Activated CD8-positive, alpha-beta T cell treated with anti-CD3 and anti-CD28 coated beads for 36 hours (primary cell): ENCODE measurements around the gene TMEM81. TPM values are rescaled to one million over a fixed set of nuclear protein-coding genes. Genes with fewer than 3 reads are reported as not detected.

Experiments used
- ATAC-seq: fragments of 200-7000 bp; cut with Tn5 transposase; one replicate; pipeline ENCODE4 v1.10.0; 2021; ENCODE audit warnings: mild to moderate bottlenecking, moderate library complexity
- CTCF ChIA-PET: fragments of 350-600 bp; sonication (Branson Sonifier 250); formaldehyde crosslinking; loops from one replicate; lab custom pipeline; 2021; ENCODE audit warnings: antibody characterized with exemption; lab: Charles Lee
- POLR2A ChIA-PET: fragments of 350-600 bp; sonication (Branson Sonifier 250); formaldehyde crosslinking; loops from one replicate; lab custom pipeline; 2021; ENCODE audit warnings: antibody characterized with exemption; lab: Charles Lee
- DNase-seq: peaks from one replicate; pipeline ENCODE4 v3.0.0-alpha.2; 2020
- H3K27ac Mint-ChIP-seq: one replicate; pipeline ENCODE4 v1.8.0; 2021; ENCODE audit warnings: mild to moderate bottlenecking, mixed read lengths
- H3K27me3 Mint-ChIP-seq: one replicate; pipeline ENCODE4 v1.8.0; 2021; ENCODE audit warnings: mixed read lengths
- H3K36me3 Mint-ChIP-seq: one replicate; pipeline ENCODE4 v1.8.0; 2021; ENCODE audit warnings: low read depth, mixed read lengths
- H3K4me1 Mint-ChIP-seq: one replicate; pipeline ENCODE4 v1.8.0; 2021; ENCODE audit warnings: low read depth, mixed read lengths
- H3K4me3 Mint-ChIP-seq: one replicate; pipeline ENCODE4 v1.8.0; 2021; ENCODE audit warnings: mild to moderate bottlenecking, moderate library complexity, mixed read lengths
- H3K9me3 Mint-ChIP-seq: one replicate; pipeline ENCODE4 v1.8.0; 2021; ENCODE audit warnings: mixed read lengths
- CTCF ChIP-seq: fragments of 200-600 bp; IDR thresholded peaks from one replicate; pipeline ENCODE4 v1.8.0; 2022; ENCODE audit warnings: antibody characterized with exemption, mild to moderate bottlenecking
- intact Hi-C: fragments of 100-400 bp; cut with micrococcal nuclease; formaldehyde crosslinking; loops from one replicate; pipeline ENCODE4 v1.10.0; 2022
- total RNA-seq, 2 experiments: library from RNA; stranded (reverse); gene quantifications; one replicate each; pipeline ENCODE4 v1.2.3, GENCODE V29; 2021

The TMEM81 gene
- total RNA-seq, 2 experiments from 2014 or later: 2.5 to 2.6 TPM

GRCh38 chr1:205111354-205111753, 27.1 kb upstream of the TMEM81 start:
- ChIA-PET POLR2A (interaction anchor here (5.6 kb wide), 1 partner anchor 10 kb away, joined by 23 read pairs; the partner anchor contains the start of gene RBBP5), CTCF (interaction anchor here (5.0 kb wide), 1 partner anchor 30 kb away, joined by 16 read pairs; no protein-coding TSS in a partner anchor)
- TF ChIP-seq CTCF: no peak
- H3K4me1 Mint-ChIP-seq: peaks cover 14% of the 10 kb centered on the region
- H3K27ac Mint-ChIP-seq: no peak overlapping the region
- H3K9me3 Mint-ChIP-seq: no peaks in the 10 kb centered on the region
- intact Hi-C loops: no loop called here
- peaks cover 23% of the 10 kb centered on the region for H3K36me3 Mint-ChIP-seq
- H3K4me3 Mint-ChIP-seq: no peak overlapping the region
- DNase-seq (no peak), ATAC-seq (no peak)
- H3K27me3 Mint-ChIP-seq: no peaks in the 10 kb centered on the region

GRCh38 chr1:205109711-205110110, 25.5 kb upstream of the TMEM81 start:
- no peak overlapping the region for H3K27ac Mint-ChIP-seq
- ATAC-seq (no peak), DNase-seq (no peak)
- peaks cover 9% of the 10 kb centered on the region for H3K4me1 Mint-ChIP-seq
- H3K4me3 Mint-ChIP-seq: no peak overlapping the region
- POLR2A ChIA-PET: interaction anchor here (0.6 to 5.6 kb wide), 4 partner anchors 11 to 1151 kb away, joined by 3 to 23 read pairs (median 4); partner anchors contain the start of gene RBBP5
- no peak for TF ChIP-seq CTCF
- peaks cover 33% of the 10 kb centered on the region for H3K36me3 Mint-ChIP-seq
- H3K27me3 Mint-ChIP-seq: no peaks in the 10 kb centered on the region
- CTCF ChIA-PET: interaction anchor here (0.5 to 2.4 kb wide), 8 partner anchors 10 to 605 kb away, joined by 3 to 11 read pairs (median 4); no protein-coding TSS in a partner anchor
- intact Hi-C loops: no loop called here
- no peaks in the 10 kb centered on the region for H3K9me3 Mint-ChIP-seq

GRCh38 chr1:205109269-205109668, 25.0 kb upstream of the TMEM81 start:
- TF ChIP-seq CTCF: no peak
- H3K27me3 Mint-ChIP-seq: no peaks in the 10 kb centered on the region
- H3K9me3 Mint-ChIP-seq: no peaks in the 10 kb centered on the region
- DNase-seq (no peak), ATAC-seq (no peak)
- H3K4me1 Mint-ChIP-seq: peaks cover 9% of the 10 kb centered on the region
- H3K27ac Mint-ChIP-seq: no peak overlapping the region
- ChIA-PET POLR2A (interaction anchor here (1.7 to 5.6 kb wide), 2 partner anchors 10 to 12 kb away, joined by 5 to 23 read pairs; partner anchors contain the start of gene RBBP5), CTCF (interaction anchor here (0.5 to 2.4 kb wide), 9 partner anchors 10 to 605 kb away, joined by 3 to 11 read pairs (median 3); no protein-coding TSS in a partner anchor)
- intact Hi-C loops: no loop called here
- H3K4me3 Mint-ChIP-seq: no peak overlapping the region
- H3K36me3 Mint-ChIP-seq: peaks cover 34% of the 10 kb centered on the region

GRCh38 chr1:205108464-205108863, 24.2 kb upstream of the TMEM81 start:
- H3K4me1 Mint-ChIP-seq: peaks cover 9% of the 10 kb centered on the region
- ChIA-PET CTCF (interaction anchor here (1.0 to 2.4 kb wide), 6 partner anchors 9 to 148 kb away, joined by 3 to 11 read pairs (median 6); no protein-coding TSS in a partner anchor), POLR2A (interaction anchor here (0.7 to 5.6 kb wide), 2 partner anchors 12 to 22 kb away, joined by 3 to 23 read pairs; partner anchors contain the start of gene RBBP5)
- no peak overlapping the region for H3K4me3 Mint-ChIP-seq
- no peaks in the 10 kb centered on the region for H3K27me3 Mint-ChIP-seq
- ATAC-seq (no peak), DNase-seq (no peak)
- intact Hi-C loops: no loop called here
- no peaks in the 10 kb centered on the region for H3K9me3 Mint-ChIP-seq
- peaks cover 40% of the 10 kb centered on the region for H3K36me3 Mint-ChIP-seq
- peak overlapping the region; percentile 7 for H3K27ac Mint-ChIP-seq
- no peak for TF ChIP-seq CTCF

- TF ChIP-seq CTCF: no peak
- peak overlapping the region; percentile 40 for H3K27ac Mint-ChIP-seq
- ChIA-PET CTCF (no interaction called here), POLR2A (no interaction called here)
- H3K27me3 Mint-ChIP-seq: no peaks in the 10 kb centered on the region
- DNase-seq (no peak), ATAC-seq (no peak)
- H3K4me1 Mint-ChIP-seq: peaks cover 9% of the 10 kb centered on the region
- intact Hi-C loops: no loop called here
- H3K4me3 Mint-ChIP-seq: no peak overlapping the region
- no peaks in the 10 kb centered on the region for H3K9me3 Mint-ChIP-seq
- H3K36me3 Mint-ChIP-seq: peaks cover 41% of the 10 kb centered on the region
Measured at GRCh38 chr1:205107327-205107726, 23.1 kb upstream of the TMEM81 start.
